HL-60 (cell line): ENCODE results near the gene HDHD5.

Experiments
- DNase-seq, 2 experiments: peaks; one replicate each; pipeline ENCODE4 v3.0.0-alpha.2; 2010 to 2020; ENCODE audit warnings: low read depth in 1 of 2, low spot score in 1 of 2
- H3K27ac ChIP-seq: fragments of 250-450 bp; sonication (Bioruptor Pico); replicated peaks from 2 replicates; pipeline ENCODE4 v1.5.1; 2020; ENCODE audit warnings: mild to moderate bottlenecking, moderate library complexity
- H3K27me3 ChIP-seq: fragments of 250-450 bp; sonication (Bioruptor Pico); 2 replicates; pipeline ENCODE4 v1.5.1; 2021; ENCODE audit warnings: mild to moderate bottlenecking, moderate library complexity; ENCODE audit not compliant: insufficient read depth, poor library complexity, severe bottlenecking
- H3K4me3 ChIP-seq: replicated peaks from 2 replicates; pipeline ENCODE4 v1.5.1; 2011; ENCODE audit warnings: mild to moderate bottlenecking, control low read depth, low read length; ENCODE audit not compliant: insufficient read depth
- CTCF ChIP-seq: IDR thresholded peaks from one replicate; pipeline ENCODE4 v1.5.1; 2011; ENCODE audit warnings: low read length, control low read depth, inconsistent platforms; ENCODE audit not compliant: insufficient read depth
- GABPA ChIP-seq: IDR thresholded peaks from 2 replicates; pipeline ENCODE4 v1.6.1; 2012; ENCODE audit warnings: low read depth
- POLR2AphosphoS5 ChIP-seq: IDR thresholded peaks from 2 replicates; pipeline ENCODE4 v1.6.1; 2012; ENCODE audit warnings: low read depth
- REST ChIP-seq: IDR thresholded peaks from 2 replicates; pipeline ENCODE4 v1.6.1; 2012; ENCODE audit warnings: low read depth; ENCODE audit not compliant: insufficient replicate concordance
- SPI1 ChIP-seq: IDR thresholded peaks from 2 replicates; pipeline ENCODE4 v1.6.1; 2012; ENCODE audit warnings: low read depth, mild to moderate bottlenecking, borderline replicate concordance

The HDHD5 gene

GRCh38 chr22:17199003-17199731, 40.1 kb upstream of the HDHD5 start:
- no peak for TF ChIP-seq GABPA
- TF ChIP-seq REST = no peak
- TF ChIP-seq CTCF = no peak
- TF ChIP-seq POLR2AphosphoS5 = no peak
- no peak for TF ChIP-seq SPI1
- H3K27me3 ChIP-seq = no peaks in the 10 kb centered on the region
- no peak overlapping the region for H3K27ac ChIP-seq
- DNase-seq = no peak
- no peak overlapping the region for H3K4me3 ChIP-seq

GRCh38 chr22:17198170-17199002, 39.3 kb upstream of the HDHD5 start:
- Histone ChIP-seq H3K27me3 (no peaks in the 10 kb centered on the region), H3K27ac (no peak overlapping the region), H3K4me3 (no peak overlapping the region)
- DNase-seq = no peak
- TF ChIP-seq REST = no peak
- no peak for TF ChIP-seq POLR2AphosphoS5
- no peak for TF ChIP-seq CTCF
- no peak for TF ChIP-seq GABPA
- no peak for TF ChIP-seq SPI1

GRCh38 chr22:17194213-17194612, 35.1 kb upstream of the HDHD5 start:
- no peak overlapping the region for H3K4me3 ChIP-seq
- no peak for DNase-seq
- H3K27ac ChIP-seq = no peak overlapping the region
- no peaks in the 10 kb centered on the region for H3K27me3 ChIP-seq
- TF ChIP-seq CTCF (no peak), SPI1 (no peak), GABPA (no peak), POLR2AphosphoS5 (no peak), REST (no peak)
